HepG2 (cell line): ENCODE data around the gene LUC7L. TPM values are rescaled to one million over a fixed set of nuclear protein-coding genes. Genes with fewer than 3 reads are reported as not detected.

ENCODE experiments used
- ATAC-seq: fragments of 200-7000 bp; cut with Tn5 transposase; 3 replicates; pipeline ENCODE4 v1.9.1; 2020; ENCODE audit warnings: mild to moderate bottlenecking, moderate library complexity
- BruUV-seq: library from RNA; stranded (reverse); fragments of 400-500 nt; replicated peaks from 2 replicates; lab custom pipeline; 2021; lab: Mats Ljungman, UMichigan
- CTCF ChIA-PET: fragments of 300-600 bp; formaldehyde crosslinking; extraction: SDS; loops from one replicate; lab custom pipeline; 2021; ENCODE audit warnings: low total read pairs, inconsistent platforms, low intra/inter-chr PET ratio; lab: Yijun Ruan, JAX
- POLR2A ChIA-PET: fragments of 350-600 bp; sonication (Branson Sonifier 250); formaldehyde crosslinking; loops from one replicate; lab custom pipeline; 2020; ENCODE audit warnings: antibody characterized with exemption, inconsistent platforms; lab: Yijun Ruan, JAX
- DNase-seq: peaks from one replicate; pipeline ENCODE4 v3.0.0-alpha.2; 2015; ENCODE audit warnings: low spot score
- FAIRE-seq: peaks from 3 replicates; lab custom pipeline; 2011; peaks lifted over from hg19 to GRCh38; lab: Jason Lieb, UNC
- H2AFZ ChIP-seq: one replicate; pipeline ENCODE4 v1.6.1; 2011; ENCODE audit warnings: low read length, inconsistent platforms
- H3K27ac ChIP-seq: fragments of 300-600 bp; 3 replicates; pipeline ENCODE4 v1.8.0; 2011; ENCODE audit warnings: mixed run types, mild to moderate bottlenecking, mixed read lengths, low read length, inconsistent platforms; ENCODE audit not compliant: insufficient read depth; ENCODE audit errors: extremely low read length
- H3K27me3 ChIP-seq, 2 experiments: fragments of 200-600 bp in 1 of 2; 2 replicates in 1 of 2; 3 replicates in 1 of 2; pipeline versions ENCODE4 v1.6.0 to v1.8.0; 2011; ENCODE audit warnings: low read length in 2 of 2, mild to moderate bottlenecking in 2 of 2, moderate library complexity in 2 of 2, inconsistent platforms in 1 of 2; ENCODE audit not compliant: insufficient read depth in 2 of 2, control insufficient read depth in 1 of 2
- H3K36me3 ChIP-seq, 2 experiments: fragments of 200-600 bp in 1 of 2; replicated peaks in 1 of 2; 2 replicates in 1 of 2; 3 replicates in 1 of 2; pipeline versions ENCODE4 v1.5.1 to v1.8.0; 2011; ENCODE audit warnings: low read length in 2 of 2, inconsistent platforms in 1 of 2; ENCODE audit not compliant: insufficient read depth in 2 of 2, control insufficient read depth in 1 of 2
- H3K4me1 ChIP-seq: 2 replicates; pipeline ENCODE4 v1.5.1; 2012; ENCODE audit warnings: low read length, inconsistent platforms; ENCODE audit not compliant: insufficient read depth
- H3K4me2 ChIP-seq: 2 replicates; pipeline ENCODE4 v1.6.0; 2011; ENCODE audit warnings: low read depth, low read length, inconsistent platforms
- H3K4me3 ChIP-seq, 3 experiments: fragments of 200-600 bp in 1 of 3; sonication (generic), shearing (Covaris generic) in 1 of 3; replicated peaks in 1 of 3; 2 replicates each; pipeline ENCODE4 v1.5.1; 2011 to 2016; ENCODE audit warnings: low read length in 3 of 3, inconsistent platforms in 2 of 3, low read depth in 2 of 3, mild to moderate bottlenecking in 2 of 3, control low read depth in 1 of 3, mixed read lengths in 1 of 3; ENCODE audit not compliant: insufficient read depth in 1 of 3
- H3K79me2 ChIP-seq: one replicate; pipeline ENCODE4 v1.6.1; 2011; ENCODE audit warnings: low read length, inconsistent platforms; ENCODE audit not compliant: insufficient read depth
- H3K9ac ChIP-seq: 2 replicates; pipeline ENCODE4 v1.6.0; 2011; ENCODE audit warnings: mild to moderate bottlenecking, low read depth, low read length, inconsistent platforms; ENCODE audit not compliant: insufficient read depth
- H3K9me3 ChIP-seq: 2 replicates; pipeline ENCODE4 v1.5.1; 2012; ENCODE audit warnings: mild to moderate bottlenecking, low read length
- H4K20me1 ChIP-seq: 2 replicates; pipeline ENCODE4 v1.6.0; 2011; ENCODE audit warnings: inconsistent platforms, mild to moderate bottlenecking, low read length, moderate library complexity; ENCODE audit not compliant: insufficient read depth
- ARNT ChIP-seq: fragments of 450-650 bp; IDR thresholded peaks from 2 replicates; pipeline ENCODE4 v1.6.1; 2017
- BATF2 ChIP-seq: sonication (generic); formaldehyde crosslinking; IDR thresholded peaks from 2 replicates; pipeline ENCODE4 v1.8.0; 2022; ENCODE audit warnings: mild to moderate bottlenecking, missing genetic modification reagents, moderate library complexity
- MAX ChIP-seq: IDR thresholded peaks from 2 replicates; pipeline ENCODE4 v1.6.1; 2012; ENCODE audit warnings: inconsistent platforms
- PHF5A ChIP-seq: IDR thresholded peaks from one replicate; pipeline ENCODE4 v1.6.1; 2018; ENCODE audit warnings: low read depth, missing genetic modification reagents; ENCODE audit not compliant: unreplicated experiment
- PRDM15 ChIP-seq: sonication (generic); formaldehyde crosslinking; IDR thresholded peaks from 2 replicates; pipeline ENCODE4 v1.4.0; 2020; ENCODE audit warnings: missing genetic modification reagents
- SIN3A ChIP-seq: IDR thresholded peaks from 2 replicates; pipeline ENCODE4 v1.6.1; 2011; ENCODE audit warnings: low read depth, mild to moderate bottlenecking, control low read depth, low read length, borderline replicate concordance
- USF2 ChIP-seq, 2 experiments: sonication (generic) in 1 of 2; formaldehyde crosslinking in 1 of 2; IDR thresholded peaks; 2 replicates each; pipeline versions ENCODE4 v1.5.1 to v1.6.1; 2011 to 2020; ENCODE audit warnings: borderline replicate concordance in 1 of 2, low read depth in 1 of 2, low read length in 1 of 2, mild to moderate bottlenecking in 1 of 2, missing genetic modification reagents in 1 of 2, moderate library complexity in 1 of 2
- ZIK1 ChIP-seq: sonication (generic); formaldehyde crosslinking; IDR thresholded peaks from 2 replicates; pipeline ENCODE4 v1.5.0; 2020; ENCODE audit warnings: mild to moderate bottlenecking, low read depth, missing genetic modification reagents, borderline replicate concordance
- ZNF235 ChIP-seq: sonication (generic); formaldehyde crosslinking; IDR thresholded peaks from 2 replicates; pipeline ENCODE4 v1.8.1; 2023; ENCODE audit warnings: mild to moderate bottlenecking, missing genetic modification reagents, borderline replicate concordance
- ZNF282 ChIP-seq: fragments of 450-650 bp; IDR thresholded peaks from 2 replicates; pipeline ENCODE4 v1.6.1; 2018; ENCODE audit not compliant: partially characterized antibody
- ZNF354B ChIP-seq: sonication (generic); formaldehyde crosslinking; IDR thresholded peaks from 2 replicates; pipeline ENCODE4 v1.8.0; 2022; ENCODE audit warnings: mild to moderate bottlenecking, missing genetic modification reagents
- ZNF790 ChIP-seq: sonication (generic); formaldehyde crosslinking; IDR thresholded peaks from 2 replicates; pipeline ENCODE4 v1.8.0; 2022; ENCODE audit warnings: missing genetic modification reagents, mild to moderate bottlenecking, borderline replicate concordance
- WGBS: methylation state at CpG from one replicate; pipeline ENCODE4 v1.1.6; 2017; ENCODE audit warnings: low lambda C conversion rate; 5-methylcytosine and 5-hydroxymethylcytosine counted together
- in situ Hi-C: cut with HindIII; loops from 2 replicates; pipeline ENCODE4 v1.10.0; 2017; ENCODE audit warnings: low pct_unique_long_range_greater_than_20kb; ENCODE audit not compliant: extremely low pct_ligation_motif_present
- intact Hi-C: fragments of 100-400 bp; cut with micrococcal nuclease; formaldehyde crosslinking; loops from one replicate; pipeline ENCODE4 v1.10.0; 2022; ENCODE audit not compliant: unreplicated experiment
- polyA plus RNA-seq, 8 experiments: library from polyadenylated mRNA; depleted of rRNA in 3 of 8; stranded (reverse) in 7 of 8; unstranded in 1 of 8; fragments of >200 nt; fragmentation: Illumina TruSeq in 4 of 8; extraction: Trizol in 4 of 8; gene quantifications; 2 replicates each; pipeline versions ENCODE4 v1.2.1 to v1.2.3, GENCODE V29; 2011 to 2016; ENCODE audit warnings: low read depth in 4 of 8, missing spikeins in 1 of 8, mixed read lengths in 1 of 8; ENCODE audit not compliant: insufficient read depth in 1 of 8
- total RNA-seq, 5 experiments: library from RNA; depleted of rRNA; stranded (reverse); fragments of >200 nt; fragmentation: Illumina TruSeq; extraction: Trizol; gene quantifications; 2 replicates each; pipeline ENCODE4 v1.2.3, GENCODE V29; 2016; ENCODE audit warnings: low read depth in 1 of 5

Gene LUC7L
- total and polyA plus RNA-seq, 2 of the 13 experiments (the other 11 are each of a cell fraction or from before 2014, with no cell fraction given): 48.7 to 56.9 TPM

GRCh38 chr16:239948-240277 is 10.7 kb upstream of the LUC7L start:
- no peaks in the 10 kb centered on the region for H4K20me1 ChIP-seq
- in situ Hi-C loops (no loop called here), intact Hi-C loops (loop anchor here (5.0 kb wide), 1 partner anchor 47 kb away; no protein-coding TSS in a partner anchor)
- ATAC-seq (peak; percentile 10; the same call in 1 of the 3 replicates), FAIRE-seq (no peak), DNase-seq (peak; percentile 39)
- H3K4me2 ChIP-seq: no peak overlapping the region
- BruUV-seq: no TSS peak
- no peaks in the 10 kb centered on the region for H3K9me3 ChIP-seq
- H3K79me2 ChIP-seq: no peaks in the 10 kb centered on the region
- no peak overlapping the region for H3K27ac ChIP-seq
- H3K27me3 ChIP-seq: no peaks in the 10 kb centered on the region; a peak in 1 of 5 replicates
- no peak overlapping the region for H2AFZ ChIP-seq
- no peak overlapping the region for H3K9ac ChIP-seq
- peaks cover 24% of the 10 kb centered on the region for H3K4me1 ChIP-seq
- ChIA-PET CTCF (interaction anchor here (0.6 kb wide), 1 partner anchor 123 kb away, joined by 4 read pairs; no protein-coding TSS in a partner anchor), POLR2A (interaction anchor here (1.3 kb wide), 1 partner anchor 113 kb away, joined by 4 read pairs; the partner anchor contains the start of gene AXIN1)
- WGBS: 52% methylated on average over 3 of the region's 3 CpGs
- H3K4me3 ChIP-seq: no peak overlapping the region
- no peaks in the 10 kb centered on the region for H3K36me3 ChIP-seq
- TF ChIP-seq USF2 (IDR thresholded peaks at IDR 0.05; ENCODE audit: low read depth, low read length) (no peak), USF2 (CRISPR knock-in tag; IDR thresholded peaks at IDR 0.05; ENCODE audit: borderline replicate concordance) (no peak), PHF5A (CRISPR knock-in tag) (no peak), PRDM15 (CRISPR knock-in tag) (no peak), ZNF282 (no peak), SIN3A (no peak), ZIK1 (no peak), ZNF354B (CRISPR knock-in tag) (no peak), ZNF790 (CRISPR knock-in tag) (no peak), ARNT (no peak), BATF2 (CRISPR knock-in tag) (no peak), ZNF235 (no peak), MAX (peak; percentile 17; the same call in 1 of the 2 replicates)
